ENCODE measurements around the gene SUGP2. TPM values are rescaled to one million over a fixed set of nuclear protein-coding genes. Genes with fewer than 3 reads are reported as not detected.

Gene SUGP2
- total and polyA plus RNA-seq, 9 of the 15 experiments (the other 6 are each of a cell fraction or from before 2014, with no cell fraction given), result 13.1 to 101 (median 63.1) TPM

GRCh38 chr19:19063183-19064097 lies 30.1 kb upstream of the SUGP2 start, which contains the start of gene SLC25A42 (continued):
- no peak for TF ChIP-seq ARID4B (CRISPR knock-in tag; IDR thresholded peaks at IDR 0.05)
- no peak for TF ChIP-seq ARHGAP35 (IDR thresholded peaks at IDR 0.05; ENCODE audit: partially characterized antibody)
- no peak for TF ChIP-seq ARID2 (IDR thresholded peaks at IDR 0.05)
- no peak for TF ChIP-seq WHSC1 (IDR thresholded peaks at IDR 0.05; ENCODE audit: low read length)
- no peak for TF ChIP-seq SRSF7 (optimal IDR thresholded peaks at IDR 0.05; ENCODE audit: low read depth, low read length)
- no peak for TF ChIP-seq HES1 (IDR thresholded peaks at IDR 0.05; ENCODE audit: low read depth)
- TF ChIP-seq TCF3 (CRISPR knock-in tag; IDR thresholded peaks at IDR 0.05), result no peak
- TF ChIP-seq THRAP3 (IDR thresholded peaks at IDR 0.05; ENCODE audit: borderline replicate concordance), result no peak; the same call in 1 of the 2 replicates
- peak; percentile 76 for TF ChIP-seq CCNT2 (IDR thresholded peaks at IDR 0.05; ENCODE audit: borderline replicate concordance, extremely low read depth, insufficient read length, low read depth, low read length)
- TF ChIP-seq ZFP1 (CRISPR knock-in tag; IDR thresholded peaks at IDR 0.05), result no peak
- TF ChIP-seq CEBPZ (IDR thresholded peaks at IDR 0.05; ENCODE audit: borderline replicate concordance, low read depth, low read length), result peak; percentile 96
- TF ChIP-seq ZNF146 (CRISPR knock-in tag; IDR thresholded peaks at IDR 0.05; ENCODE audit: unreplicated experiment), result no peak
- TF ChIP-seq LARP7 (IDR thresholded peaks at IDR 0.05), result no peak
- TF ChIP-seq ZBTB26 (CRISPR knock-in tag; IDR thresholded peaks at IDR 0.05), result 0 out of 2 replicates have a peak, but pooled peaks have one; percentile 9
- TF ChIP-seq MAFG (tag; conservative IDR thresholded peaks at IDR 0.05), result no peak
- TF ChIP-seq FOXJ2 (tag; IDR thresholded peaks at IDR 0.05), result no peak
- TF ChIP-seq POLR2AphosphoS2 (IDR thresholded peaks at IDR 0.05; ENCODE audit: low read length), result peak; percentile 75; the same call in 1 of the 2 replicates
- TF ChIP-seq BHLHE40 (IDR thresholded peaks at IDR 0.05; ENCODE audit: low read length), result no peak

Data from K562 (cell line).